WTC11 (cell line): ENCODE results near the gene COL4A2.

Experiments used
- CBFB ChIP-seq: sonication (generic); formaldehyde crosslinking; IDR thresholded peaks from 2 replicates; pipeline ENCODE4 v1.8.1; 2022; ENCODE audit warnings: mild to moderate bottlenecking, low read depth, missing genetic modification reagents
- CREB1 ChIP-seq: sonication (generic); formaldehyde crosslinking; IDR thresholded peaks from 2 replicates; pipeline ENCODE4 v1.8.0; 2023; ENCODE audit warnings: mild to moderate bottlenecking, missing genetic modification reagents
- TEAD4 ChIP-seq: sonication (generic); formaldehyde crosslinking; IDR thresholded peaks from 2 replicates; pipeline ENCODE4 v1.8.0; 2022; ENCODE audit warnings: mild to moderate bottlenecking, missing genetic modification reagents
- TF ChIP-seq, protein P1 (sequence below): fragments of 200-600 bp; IDR thresholded peaks from 2 replicates; pipeline ENCODE4 v1.8.0; 2022; ENCODE audit warnings: antibody characterized with exemption
- TF ChIP-seq, protein P2 (sequence below): sonication (generic); formaldehyde crosslinking; IDR thresholded peaks from 2 replicates; pipeline ENCODE4 v1.8.1; 2022; ENCODE audit warnings: mild to moderate bottlenecking, moderate library complexity, missing genetic modification reagents
- TF ChIP-seq, protein P3 (sequence below): sonication (generic); formaldehyde crosslinking; IDR thresholded peaks from 2 replicates; pipeline ENCODE4 v1.8.1; 2023; ENCODE audit warnings: mild to moderate bottlenecking, missing genetic modification reagents
- TF ChIP-seq, protein P4 (sequence below): fragments of 250-450 bp; sonication (Bioruptor Pico); conservative IDR thresholded peaks from 2 replicates; pipeline ENCODE4 v1.9.0; 2021; ENCODE audit warnings: mild to moderate bottlenecking

DNA sequence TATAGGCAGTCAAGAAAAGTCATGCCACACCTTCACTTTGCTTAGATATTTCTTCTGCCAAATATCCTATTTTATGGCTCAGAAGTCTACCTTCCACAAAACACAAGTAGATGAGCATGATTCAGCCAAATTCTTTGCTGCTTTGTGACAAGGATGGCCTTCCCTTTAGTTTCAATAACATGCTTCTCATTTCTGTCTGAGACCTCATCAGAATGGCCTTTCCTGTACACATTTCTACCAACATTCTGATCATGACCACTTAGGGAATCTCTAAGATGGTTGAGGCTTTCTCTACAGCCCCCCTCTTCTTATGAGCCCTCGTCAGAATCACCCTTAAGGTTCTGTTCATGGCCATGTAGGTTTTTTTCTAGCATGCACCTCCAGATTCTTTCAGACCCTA lies 96.2 kb downstream of the COL4A2 start:
- no peak for TF ChIP-seq CREB1 (CRISPR knock-in tag)
- TF ChIP-seq, protein P1, sequence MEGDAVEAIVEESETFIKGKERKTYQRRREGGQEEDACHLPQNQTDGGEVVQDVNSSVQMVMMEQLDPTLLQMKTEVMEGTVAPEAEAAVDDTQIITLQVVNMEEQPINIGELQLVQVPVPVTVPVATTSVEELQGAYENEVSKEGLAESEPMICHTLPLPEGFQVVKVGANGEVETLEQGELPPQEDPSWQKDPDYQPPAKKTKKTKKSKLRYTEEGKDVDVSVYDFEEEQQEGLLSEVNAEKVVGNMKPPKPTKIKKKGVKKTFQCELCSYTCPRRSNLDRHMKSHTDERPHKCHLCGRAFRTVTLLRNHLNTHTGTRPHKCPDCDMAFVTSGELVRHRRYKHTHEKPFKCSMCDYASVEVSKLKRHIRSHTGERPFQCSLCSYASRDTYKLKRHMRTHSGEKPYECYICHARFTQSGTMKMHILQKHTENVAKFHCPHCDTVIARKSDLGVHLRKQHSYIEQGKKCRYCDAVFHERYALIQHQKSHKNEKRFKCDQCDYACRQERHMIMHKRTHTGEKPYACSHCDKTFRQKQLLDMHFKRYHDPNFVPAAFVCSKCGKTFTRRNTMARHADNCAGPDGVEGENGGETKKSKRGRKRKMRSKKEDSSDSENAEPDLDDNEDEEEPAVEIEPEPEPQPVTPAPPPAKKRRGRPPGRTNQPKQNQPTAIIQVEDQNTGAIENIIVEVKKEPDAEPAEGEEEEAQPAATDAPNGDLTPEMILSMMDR: no peak
- TF ChIP-seq, protein P2, sequence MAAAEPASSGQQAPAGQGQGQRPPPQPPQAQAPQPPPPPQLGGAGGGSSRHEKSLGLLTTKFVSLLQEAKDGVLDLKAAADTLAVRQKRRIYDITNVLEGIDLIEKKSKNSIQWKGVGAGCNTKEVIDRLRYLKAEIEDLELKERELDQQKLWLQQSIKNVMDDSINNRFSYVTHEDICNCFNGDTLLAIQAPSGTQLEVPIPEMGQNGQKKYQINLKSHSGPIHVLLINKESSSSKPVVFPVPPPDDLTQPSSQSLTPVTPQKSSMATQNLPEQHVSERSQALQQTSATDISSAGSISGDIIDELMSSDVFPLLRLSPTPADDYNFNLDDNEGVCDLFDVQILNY (CRISPR knock-in tag): no peak
- TF ChIP-seq, protein P3, sequence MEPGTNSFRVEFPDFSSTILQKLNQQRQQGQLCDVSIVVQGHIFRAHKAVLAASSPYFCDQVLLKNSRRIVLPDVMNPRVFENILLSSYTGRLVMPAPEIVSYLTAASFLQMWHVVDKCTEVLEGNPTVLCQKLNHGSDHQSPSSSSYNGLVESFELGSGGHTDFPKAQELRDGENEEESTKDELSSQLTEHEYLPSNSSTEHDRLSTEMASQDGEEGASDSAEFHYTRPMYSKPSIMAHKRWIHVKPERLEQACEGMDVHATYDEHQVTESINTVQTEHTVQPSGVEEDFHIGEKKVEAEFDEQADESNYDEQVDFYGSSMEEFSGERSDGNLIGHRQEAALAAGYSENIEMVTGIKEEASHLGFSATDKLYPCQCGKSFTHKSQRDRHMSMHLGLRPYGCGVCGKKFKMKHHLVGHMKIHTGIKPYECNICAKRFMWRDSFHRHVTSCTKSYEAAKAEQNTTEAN (CRISPR knock-in tag): no peak
- TF ChIP-seq, protein P4, sequence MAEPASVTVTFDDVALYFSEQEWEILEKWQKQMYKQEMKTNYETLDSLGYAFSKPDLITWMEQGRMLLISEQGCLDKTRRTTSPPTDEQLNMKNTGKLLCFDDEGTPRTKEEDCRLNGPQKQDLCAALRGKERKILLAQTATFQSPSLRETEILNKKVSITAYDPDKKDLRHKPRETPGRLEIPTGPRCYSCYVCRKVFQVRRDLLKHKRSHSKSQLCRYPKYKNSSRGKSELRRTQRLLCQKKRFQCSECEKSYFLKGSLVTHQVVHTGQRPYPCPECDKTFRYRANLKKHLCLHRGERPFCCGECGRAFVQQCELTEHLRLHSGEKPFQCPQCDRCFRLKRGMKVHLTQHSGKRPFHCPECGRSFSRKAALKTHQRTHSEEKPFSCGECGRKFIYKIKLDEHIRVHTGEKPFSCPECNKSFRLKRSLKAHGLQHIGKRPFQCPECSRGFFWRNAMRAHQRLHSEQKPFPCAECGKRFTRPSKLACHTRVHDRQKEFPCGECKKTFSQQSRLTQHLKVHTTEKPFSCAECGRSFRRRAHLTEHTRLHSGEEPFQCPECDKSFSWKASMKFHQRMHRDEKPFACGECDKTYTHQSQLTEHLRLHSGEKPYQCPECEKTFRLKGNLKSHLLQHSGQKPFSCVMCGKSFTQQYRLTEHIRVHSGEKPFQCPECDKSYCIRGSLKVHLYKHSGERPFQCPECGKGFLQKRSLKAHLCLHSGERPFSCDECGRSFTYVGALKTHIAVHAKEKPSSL: no peak
- no peak for TF ChIP-seq CBFB
- no peak for TF ChIP-seq TEAD4 (CRISPR knock-in tag)
